Measurements from ENCODE around the gene APOO.

Gene APOO

DNA sequence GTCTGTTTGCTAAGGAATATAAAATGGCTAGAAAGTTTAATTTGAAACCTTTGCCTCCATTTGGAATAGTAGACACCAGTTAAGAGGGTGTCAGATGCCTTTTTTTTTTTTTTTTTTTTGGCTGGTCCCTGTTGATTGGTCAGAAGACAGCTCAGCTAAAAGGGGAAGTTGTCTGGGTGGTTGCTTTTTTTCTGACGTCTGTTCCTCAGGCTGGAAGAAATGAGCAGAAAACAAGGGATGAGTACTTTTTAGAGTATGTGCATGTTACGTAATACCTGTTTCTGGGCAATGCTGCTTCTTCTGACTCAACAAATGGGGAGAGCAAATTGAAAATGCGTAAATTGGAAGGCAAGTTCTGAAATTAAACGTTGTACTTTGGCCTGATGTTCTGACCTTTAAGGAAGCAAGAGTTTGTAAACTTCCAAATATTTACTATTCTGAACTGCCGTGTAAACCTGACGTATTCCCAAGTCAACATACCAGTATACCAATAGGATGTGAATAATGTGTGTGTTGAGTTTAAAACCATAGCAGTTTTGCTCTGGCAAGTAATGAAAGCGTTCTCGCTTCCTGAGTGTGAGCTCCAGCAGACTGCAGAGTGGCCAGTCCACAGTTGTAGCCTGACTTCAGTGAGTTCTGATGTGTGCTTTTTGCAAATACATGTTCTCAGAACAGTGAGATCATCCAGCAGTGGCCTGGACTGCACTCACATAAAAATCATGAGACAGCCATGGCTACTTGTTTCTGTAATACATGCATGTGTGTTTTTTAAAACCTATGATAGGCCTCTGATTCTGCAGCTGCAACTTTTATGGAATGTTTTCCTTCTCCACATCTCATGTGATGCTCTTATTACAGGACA is 123.0 kb downstream of the APOO start:
- no peak for DNase-seq (ENCODE audit: low spot score)

DNA sequence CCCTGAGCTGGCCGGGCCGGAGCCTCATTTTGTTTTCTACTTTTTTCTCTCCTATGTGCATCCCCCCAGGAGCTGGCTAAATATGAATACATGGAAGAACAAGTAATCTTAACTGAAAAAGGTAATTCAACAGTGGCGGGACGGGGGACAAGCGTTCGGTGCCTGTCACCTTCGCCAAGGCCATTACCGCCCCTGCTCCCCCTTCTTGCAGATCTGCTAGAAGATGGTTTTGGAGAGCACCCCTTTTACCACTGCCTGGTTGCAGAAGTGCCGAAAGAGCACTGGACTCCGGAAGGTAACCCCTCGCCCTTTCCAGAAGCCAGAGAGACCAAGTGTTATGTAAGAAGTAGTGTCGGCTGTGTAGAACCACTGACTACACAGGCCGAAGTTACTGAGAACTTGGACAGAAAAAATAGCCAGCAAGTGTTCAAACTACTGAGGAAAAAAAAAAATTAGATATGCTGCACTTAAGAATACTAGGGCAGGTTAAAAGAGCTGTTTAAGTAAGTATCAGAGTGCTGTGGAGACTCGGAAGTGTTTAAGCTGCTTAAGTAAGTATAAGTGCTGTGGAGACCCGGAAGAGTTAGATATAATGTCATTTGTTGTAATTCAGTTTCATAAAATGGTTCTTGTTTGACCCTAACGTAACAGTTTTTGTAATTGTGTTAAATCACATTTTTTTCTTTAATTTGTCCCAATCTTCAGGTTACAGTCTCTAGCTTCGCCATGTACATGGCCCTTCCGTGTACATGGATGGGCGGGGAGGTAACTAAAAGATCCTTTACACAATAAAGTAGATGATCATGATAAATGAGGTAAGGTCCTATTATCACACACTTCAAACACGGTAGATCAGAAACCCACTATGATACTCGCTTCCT is 123.9 kb downstream of the APOO start:
- DNase-seq (ENCODE audit: low spot score), result no peak

All from SW480 (cell line).